A204.1 (cell line): Measurements from ENCODE around the gene SLC2A9.

Experiments used
- FAIRE-seq: peaks from 2 replicates; lab custom pipeline; 2012; peaks lifted over from hg19 to GRCh38; lab: Jason Lieb, UNC

Gene SLC2A9

GRCh38 chr4:10020871-10021652 lies at the start of gene SLC2A9:
Gene SLC2A9 (minus strand): TSS chr4:10021497. CDS start chr4:10021429, 68 bp downstream.
- no peak for FAIRE-seq

- no peak for FAIRE-seq
These were observed 47.9 kb upstream of the SLC2A9 start for GRCh38 chr4:10069075-10069642.

GRCh38 chr4:10066670-10067651 lies 45.7 kb upstream of the SLC2A9 start:
- FAIRE-seq, result no peak

GRCh38 chr4:10066206-10066605 lies 44.9 kb upstream of the SLC2A9 start:
- no peak for FAIRE-seq

- no peak for FAIRE-seq
These were observed 42.4 kb upstream of the SLC2A9 start for GRCh38 chr4:10063544-10064300.

GRCh38 chr4:10061650-10062415 lies 40.5 kb upstream of the SLC2A9 start:
- no peak for FAIRE-seq

GRCh38 chr4:10058371-10058770 lies 37.1 kb upstream of the SLC2A9 start:
- FAIRE-seq, result no peak

- no peak for FAIRE-seq
These were observed 35.7 kb upstream of the SLC2A9 start for GRCh38 chr4:10057023-10057395.

GRCh38 chr4:10056334-10057022 lies 35.2 kb upstream of the SLC2A9 start:
- no peak for FAIRE-seq

GRCh38 chr4:10055871-10056270 lies 34.6 kb upstream of the SLC2A9 start:
- no peak for FAIRE-seq

GRCh38 chr4:10054571-10055041 lies 33.3 kb upstream of the SLC2A9 start:
- no peak for FAIRE-seq

GRCh38 chr4:10053635-10054453 lies 32.5 kb upstream of the SLC2A9 start:
- FAIRE-seq, result no peak

- no peak for FAIRE-seq
These were observed 30.3 kb upstream of the SLC2A9 start for GRCh38 chr4:10051517-10052135.

- no peak for FAIRE-seq
These were observed 29.4 kb upstream of the SLC2A9 start for GRCh38 chr4:10050721-10051120.

GRCh38 chr4:10050261-10050661 lies 29.0 kb upstream of the SLC2A9 start:
- no peak for FAIRE-seq

- no peak for FAIRE-seq
These were observed 27.8 kb upstream of the SLC2A9 start for GRCh38 chr4:10048941-10049697.

- no peak for FAIRE-seq
These were observed 26.7 kb upstream of the SLC2A9 start for GRCh38 chr4:10047967-10048366.

GRCh38 chr4:10046471-10046870 lies 25.2 kb upstream of the SLC2A9 start:
- no peak for FAIRE-seq
